ENCODE measurements around the gene SEPTIN2.

GRCh38 chr2:241355983-241356870 lies 40.5 kb downstream of the SEPTIN2 start, which contains the start of gene FARP2:
- TF ChIP-seq HCFC1 (IDR thresholded peaks at IDR 0.05; ENCODE audit: low read length) = no peak
- peak; percentile 97 for TF ChIP-seq POLR2A (IDR thresholded peaks at IDR 0.05; ENCODE audit: low read depth, low read length)
- TF ChIP-seq CTCF (IDR thresholded peaks at IDR 0.05 in 2 of 3, conservative IDR thresholded peaks at IDR 0.05 in 1 of 3; ENCODE audit: control insufficient read depth in 2 of 3, extremely low read depth in 1 of 3, insufficient read depth in 1 of 3, low read depth in 3 of 3, low read length in 3 of 3) = no peak
- 0 out of 2 replicates have a peak, but pooled peaks have one; percentile 19 for TF ChIP-seq MXI1 (IDR thresholded peaks at IDR 0.05; ENCODE audit: low read depth, low read length)
- no peak for TF ChIP-seq MTA3 (IDR thresholded peaks at IDR 0.05; ENCODE audit: borderline replicate concordance, low read length)
- no peak for TF ChIP-seq EZH2 (IDR thresholded peaks at IDR 0.05; ENCODE audit: borderline replicate concordance, control insufficient read depth, low read depth, low read length)
- no peak for TF ChIP-seq E2F4 (IDR thresholded peaks at IDR 0.05; ENCODE audit: low read depth, low read length)
- TF ChIP-seq POLR2AphosphoS5 (IDR thresholded peaks at IDR 0.05; ENCODE audit: low read length) = peak; percentile 94
- TF ChIP-seq HDGF (IDR thresholded peaks at IDR 0.05) = 0 out of 2 replicates have a peak, but pooled peaks have one; percentile 25
- TF ChIP-seq USF1 (IDR thresholded peaks at IDR 0.05; ENCODE audit: borderline replicate concordance, extremely low read length, insufficient read depth, low read depth, low read length) = no peak
- TF ChIP-seq NFIC (IDR thresholded peaks at IDR 0.05; ENCODE audit: low read depth, low read length) = no peak
- no peak for TF ChIP-seq TARDBP (IDR thresholded peaks at IDR 0.05; ENCODE audit: borderline replicate concordance)

Data from GM12878 (cell line).